Stimulated activated CD4-positive, alpha-beta T cell treated with anti-CD3 and anti-CD28 coated beads, Interleukin-12 subunit alpha, Interleukin-12 subunit beta, amount 100 ng/mL, for 4 hours (primary cell): Measurements from ENCODE around the gene KIT.

Experiments used
- DNase-seq: peaks from one replicate; pipeline ENCODE4 v3.0.0-alpha.2; 2020

Gene KIT

GRCh38 chr4:54750341-54750740 is 92.6 kb downstream of the KIT start:
- no peak for DNase-seq

- DNase-seq: no peak
Measured at GRCh38 chr4:54754394-54754793, 96.6 kb downstream of the KIT start.

- DNase-seq: no peak
Measured at GRCh38 chr4:54764476-54764875, 106.7 kb downstream of the KIT start.

GRCh38 chr4:54767376-54767775 is 109.6 kb downstream of the KIT start:
- no peak for DNase-seq

- no peak for DNase-seq
Measured at GRCh38 chr4:54773022-54773421, 115.3 kb downstream of the KIT start.

- DNase-seq: no peak
Measured at GRCh38 chr4:54779036-54779435, 121.3 kb downstream of the KIT start.

- DNase-seq: no peak
Measured at GRCh38 chr4:54779476-54780148, 121.9 kb downstream of the KIT start.

- no peak for DNase-seq
Measured at GRCh38 chr4:54780149-54780495, 122.4 kb downstream of the KIT start.

- DNase-seq: no peak
Measured at GRCh38 chr4:54781756-54782155, 124.0 kb downstream of the KIT start.

GRCh38 chr4:54783402-54784110 is 125.8 kb downstream of the KIT start:
- DNase-seq: no peak

GRCh38 chr4:54784161-54784671 is 126.5 kb downstream of the KIT start:
- DNase-seq: no peak
